HEK293T (cell line): ENCODE measurements around the gene PLBD2.

Experiments used
- CTCF ChIA-PET: fragments of 350-600 bp; formaldehyde crosslinking; extraction: SDS; loops from one replicate; lab custom pipeline; 2021; ENCODE audit warnings: antibody characterized with exemption, inconsistent platforms; lab: Yijun Ruan, JAX
- POLR2A ChIA-PET: fragments of 350-600 bp; formaldehyde crosslinking; extraction: SDS; loops from one replicate; lab custom pipeline; 2020; ENCODE audit warnings: antibody characterized with exemption, inconsistent platforms; lab: Yijun Ruan, JAX
- DNase-seq: peaks from one replicate; pipeline ENCODE4 v3.0.0; 2012; ENCODE audit warnings: mixed read lengths; ENCODE audit errors: extremely low spot score
- ARNT ChIP-seq: fragments of 450-650 bp; IDR thresholded peaks from 2 replicates; pipeline ENCODE4 v1.6.1; 2017; ENCODE audit warnings: mild to moderate bottlenecking
- BHLHE40 ChIP-seq: fragments of 450-650 bp; IDR thresholded peaks from 2 replicates; pipeline ENCODE4 v1.6.1; 2016; ENCODE audit warnings: mild to moderate bottlenecking, moderate library complexity, borderline replicate concordance
- CTBP1 ChIP-seq: fragments of 450-650 bp; IDR thresholded peaks from 2 replicates; pipeline ENCODE4 v1.6.1; 2016; ENCODE audit warnings: borderline replicate concordance
- ELF4 ChIP-seq: fragments of 450-650 bp; IDR thresholded peaks from 2 replicates; pipeline ENCODE4 v1.6.1; 2017; ENCODE audit warnings: antibody characterized with exemption
- FOXA1 ChIP-seq: fragments of 450-650 bp; IDR thresholded peaks from 2 replicates; pipeline ENCODE4 v1.6.1; 2016; ENCODE audit warnings: mild to moderate bottlenecking
- FOXK2 ChIP-seq: fragments of 450-650 bp; IDR thresholded peaks from 2 replicates; pipeline ENCODE4 v1.6.1; 2016; ENCODE audit warnings: mild to moderate bottlenecking
- FOXM1 ChIP-seq: fragments of 450-650 bp; IDR thresholded peaks from 2 replicates; pipeline ENCODE4 v1.6.1; 2017; ENCODE audit warnings: mild to moderate bottlenecking, borderline replicate concordance
- HDGF ChIP-seq: fragments of 450-650 bp; IDR thresholded peaks from 2 replicates; pipeline ENCODE4 v1.6.1; 2017; ENCODE audit warnings: antibody characterized with exemption, borderline replicate concordance
- L3MBTL2 ChIP-seq: fragments of 450-650 bp; conservative IDR thresholded peaks from 2 replicates; pipeline ENCODE4 v1.6.1; 2016; ENCODE audit warnings: mild to moderate bottlenecking
- LEF1 ChIP-seq: fragments of 450-650 bp; IDR thresholded peaks from 2 replicates; pipeline ENCODE4 v1.6.1; 2017; ENCODE audit warnings: mild to moderate bottlenecking, borderline replicate concordance
- NFRKB ChIP-seq: fragments of 450-650 bp; IDR thresholded peaks from 2 replicates; pipeline ENCODE4 v1.6.1; 2016; ENCODE audit warnings: mild to moderate bottlenecking, moderate library complexity
- PKNOX1 ChIP-seq: fragments of 450-650 bp; IDR thresholded peaks from 2 replicates; pipeline ENCODE4 v1.6.1; 2016
- SP1 ChIP-seq: fragments of 450-650 bp; IDR thresholded peaks from 2 replicates; pipeline ENCODE4 v1.6.1; 2017
- SUZ12 ChIP-seq: fragments of 450-650 bp; IDR thresholded peaks from 2 replicates; pipeline ENCODE4 v1.6.1; 2016; ENCODE audit warnings: mild to moderate bottlenecking
- TARDBP ChIP-seq: fragments of 450-650 bp; IDR thresholded peaks from 2 replicates; pipeline ENCODE4 v1.6.1; 2016
- ZNF384 ChIP-seq: fragments of 450-650 bp; IDR thresholded peaks from 2 replicates; pipeline ENCODE4 v1.6.1; 2016

PLBD2 gene

DNA sequence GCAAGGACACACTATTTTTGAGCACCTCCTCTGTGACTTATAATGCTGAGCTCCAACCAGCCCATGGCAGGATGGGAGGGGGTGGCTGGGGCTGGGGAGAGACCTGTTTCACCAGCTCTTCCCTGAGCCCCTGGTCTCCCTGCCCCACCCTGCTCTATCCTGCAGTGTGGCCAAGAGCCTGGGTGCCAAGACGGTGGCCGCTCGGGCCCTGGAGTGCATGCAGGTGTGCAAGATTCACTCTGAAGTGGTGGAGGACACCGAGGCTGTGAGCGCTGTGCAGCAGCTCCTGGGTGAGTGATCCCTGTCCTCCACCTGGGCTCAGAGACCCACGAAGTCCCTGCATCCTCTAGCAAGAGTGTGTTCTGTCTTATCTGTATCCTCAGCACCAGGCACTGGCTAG is 78.2 kb downstream of the PLBD2 start:
- POLR2A ChIA-PET, result no interaction called here
- DNase-seq, result no peak

DNA sequence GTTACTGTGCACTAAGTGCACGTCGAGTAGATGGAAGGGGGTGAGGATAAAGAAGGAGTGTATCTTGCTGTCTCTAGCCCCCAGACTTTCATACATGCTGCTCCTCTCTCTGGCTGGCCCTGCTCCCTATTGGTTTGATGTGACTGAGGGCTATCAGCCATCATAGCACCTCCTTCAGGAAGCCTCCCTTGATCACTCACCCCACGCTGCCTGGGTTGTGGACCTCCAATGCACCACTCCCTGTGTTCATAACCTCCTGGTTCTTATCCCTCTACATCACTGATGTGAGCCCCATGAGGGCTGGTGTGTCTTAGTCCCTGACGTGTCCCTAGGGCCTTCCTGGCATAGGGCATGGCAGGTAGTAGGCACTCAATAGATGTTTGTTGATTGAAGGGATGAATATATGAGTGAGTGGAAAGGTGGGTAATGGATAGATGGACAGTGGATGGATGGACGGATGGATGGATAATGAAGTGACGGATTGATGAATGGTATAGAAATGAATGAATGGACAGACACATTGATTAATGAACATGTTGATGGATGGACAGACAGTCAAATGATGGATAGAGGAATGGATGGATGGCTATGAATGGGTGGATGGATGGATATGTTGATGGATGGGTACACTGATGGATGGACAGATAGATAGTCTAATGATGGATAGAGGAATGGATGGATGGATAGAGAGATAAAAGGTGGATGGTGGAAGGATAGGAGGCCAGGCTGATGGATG is 78.8 kb downstream of the PLBD2 start:
- no peak for DNase-seq
- TF ChIP-seq LEF1 (no peak), TARDBP (0 out of 2 replicates have a peak, but pooled peaks have one; percentile 14), FOXA1 (no peak), CTBP1 (0 out of 2 replicates have a peak, but pooled peaks have one; percentile 21), PKNOX1 (peak; percentile 49)
- CTCF ChIA-PET, result no interaction called here
- POLR2A ChIA-PET, result no interaction called here

More for the DNA sequence above, 78.2 kb downstream of the PLBD2 start:
- CTCF ChIA-PET, result no interaction called here
- no peak for TF ChIP-seq PKNOX1

- TF ChIP-seq SUZ12 (no peak), FOXA1 (no peak), CTBP1 (no peak), SP1 (no peak), FOXK2 (no peak), TARDBP (no peak), ELF4 (no peak)
- no peak for DNase-seq
- CTCF ChIA-PET, result no interaction called here
- POLR2A ChIA-PET, result no interaction called here
Observed at GRCh38 chr12:113437729-113438100, 79.3 kb downstream of the PLBD2 start.

- DNase-seq, result no peak
- ChIA-PET POLR2A (no interaction called here), CTCF (no interaction called here)
- TF ChIP-seq NFRKB (no peak), HDGF (no peak), BHLHE40 (no peak), FOXM1 (no peak), ELF4 (no peak), PKNOX1 (no peak), SUZ12 (no peak), CTBP1 (no peak), TARDBP (no peak), L3MBTL2 (no peak), FOXA1 (no peak), FOXK2 (no peak)
Observed at GRCh38 chr12:113438523-113439300, 80.3 kb downstream of the PLBD2 start.

DNA sequence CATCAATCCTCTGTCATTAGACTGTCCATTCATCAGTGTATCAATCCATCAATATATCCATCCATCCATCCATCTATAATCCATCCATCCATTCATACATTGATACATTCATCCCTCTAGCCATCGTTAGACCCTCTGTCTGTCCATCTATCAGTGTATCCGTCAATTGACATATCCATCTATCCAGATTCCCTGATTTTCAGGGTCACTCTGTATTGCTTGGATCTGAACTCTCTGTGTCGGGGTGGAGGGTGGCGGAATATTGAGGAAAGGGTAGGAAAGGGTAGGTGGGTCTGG is 80.9 kb downstream of the PLBD2 start:
- no peak for TF ChIP-seq CTBP1
- no peak for TF ChIP-seq BHLHE40
- no peak for TF ChIP-seq LEF1
- no peak for TF ChIP-seq FOXA1
- TF ChIP-seq ZNF384, result no peak
- TF ChIP-seq SUZ12, result no peak
- TF ChIP-seq ELF4, result no peak
- TF ChIP-seq FOXM1, result no peak
- TF ChIP-seq L3MBTL2, result no peak
- DNase-seq, result no peak
- ChIA-PET CTCF (no interaction called here), POLR2A (no interaction called here)

DNA sequence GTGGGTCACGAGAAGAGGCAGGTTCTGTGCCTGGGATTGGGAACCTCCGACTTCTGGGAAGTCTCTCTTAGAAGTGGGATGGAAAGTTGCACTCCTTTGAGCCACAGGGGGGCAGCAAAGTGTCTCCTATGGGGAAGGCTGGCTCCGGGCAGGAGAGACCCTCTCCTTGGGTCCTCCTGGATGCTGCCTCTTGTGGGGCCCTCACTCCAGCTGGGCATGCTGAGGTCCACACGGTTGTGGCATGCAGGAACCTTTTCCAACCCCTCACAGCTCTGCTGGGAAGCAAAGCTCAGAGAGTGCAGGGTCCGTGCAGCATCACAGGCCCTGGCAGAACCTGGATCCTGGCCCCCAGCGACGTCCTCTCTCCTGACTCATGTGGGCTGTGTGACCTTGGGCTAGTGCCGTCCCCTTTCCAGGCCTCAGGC is 81.2 kb downstream of the PLBD2 start:
- CTCF ChIA-PET, result no interaction called here
- DNase-seq, result peak; percentile 73
- POLR2A ChIA-PET, result no interaction called here
- TF ChIP-seq NFRKB, result no peak
- TF ChIP-seq FOXK2, result no peak

- no peak for DNase-seq
- CTCF ChIA-PET, result no interaction called here
- TF ChIP-seq CTBP1 (no peak), NFRKB (no peak), FOXM1 (no peak), SP1 (no peak), L3MBTL2 (no peak), PKNOX1 (no peak), ARNT (no peak)
- POLR2A ChIA-PET, result no interaction called here
Observed at GRCh38 chr12:113440336-113440735, 81.9 kb downstream of the PLBD2 start.
